Inferior parietal cortex (tissue), 1 donor: ENCODE measurements around the gene MRPL40.

ENCODE experiments used
- DNase-seq: peaks from one replicate; pipeline ENCODE4 v3.0.0-alpha.2; 2016; ENCODE audit errors: extremely low spot score

The MRPL40 gene

DNA sequence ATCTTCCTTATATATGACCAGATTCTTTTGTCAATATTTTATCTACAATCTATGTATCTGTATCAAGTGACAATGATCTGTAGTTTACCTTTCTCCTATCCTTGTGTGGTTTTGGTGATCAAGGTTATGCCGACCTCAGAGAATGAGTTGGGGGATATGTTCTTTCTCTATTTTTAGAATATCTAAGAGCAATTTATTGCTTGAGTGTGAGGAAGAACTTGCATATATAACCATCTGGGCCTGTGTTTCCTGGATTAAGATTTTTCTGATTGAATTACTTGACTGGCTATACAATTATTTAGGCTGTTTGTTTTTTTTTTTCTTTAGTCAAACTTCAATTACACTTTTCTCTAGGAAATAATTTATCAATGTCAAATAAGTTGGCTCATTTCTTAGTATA lies 29.2 kb downstream of the MRPL40 start:
- DNase-seq: no peak

DNA sequence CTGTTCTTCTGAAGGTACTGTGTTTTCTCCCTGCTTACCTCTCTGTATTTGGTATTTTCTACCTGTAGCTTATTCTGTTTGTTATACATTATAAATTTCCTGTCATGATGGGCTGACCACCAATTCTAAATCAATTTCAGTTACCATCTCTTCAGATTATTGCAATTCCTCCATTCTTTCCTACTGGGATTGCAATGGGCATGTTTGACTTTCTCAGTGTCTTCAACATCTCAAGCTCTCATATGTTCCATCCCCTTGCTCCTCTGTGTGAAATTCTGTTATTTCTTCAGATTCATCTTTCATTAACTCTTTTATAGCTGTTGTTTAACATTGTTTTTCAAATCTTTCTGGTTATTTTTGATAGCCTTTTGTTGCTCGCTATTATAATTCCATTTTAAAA lies 30.7 kb downstream of the MRPL40 start:
- DNase-seq: no peak

- DNase-seq: no peak
Observed at GRCh38 chr22:19463491-19464469, 31.4 kb downstream of the MRPL40 start.

- no peak for DNase-seq
Observed at GRCh38 chr22:19464546-19464945, 32.2 kb downstream of the MRPL40 start.

- no peak for DNase-seq
Observed at GRCh38 chr22:19464975-19465374, 32.6 kb downstream of the MRPL40 start.

GRCh38 chr22:19466126-19466716 lies 33.9 kb downstream of the MRPL40 start:
- DNase-seq: no peak

- DNase-seq: no peak
Observed at GRCh38 chr22:19466848-19467752, 34.8 kb downstream of the MRPL40 start.

DNA sequence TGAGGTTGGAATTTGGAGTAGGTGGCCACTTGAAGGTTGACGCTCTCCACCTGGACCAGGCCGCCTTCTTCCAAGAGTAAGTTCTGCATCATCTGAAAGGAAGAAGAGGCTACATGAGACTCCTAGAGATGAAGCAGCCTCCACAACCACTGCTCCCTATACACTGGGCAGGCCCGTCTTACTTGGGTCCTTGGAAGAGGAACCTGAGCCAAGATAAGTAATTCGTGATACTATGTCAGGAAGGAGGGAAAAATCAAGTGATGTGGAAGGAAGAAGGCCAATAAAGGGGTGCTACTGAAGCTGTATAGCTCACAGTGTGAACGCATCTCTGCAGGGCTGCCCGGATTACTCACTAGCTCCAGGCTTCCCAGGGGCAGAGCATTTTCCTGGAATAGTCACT lies 35.6 kb downstream of the MRPL40 start:
- DNase-seq: no peak

DNA sequence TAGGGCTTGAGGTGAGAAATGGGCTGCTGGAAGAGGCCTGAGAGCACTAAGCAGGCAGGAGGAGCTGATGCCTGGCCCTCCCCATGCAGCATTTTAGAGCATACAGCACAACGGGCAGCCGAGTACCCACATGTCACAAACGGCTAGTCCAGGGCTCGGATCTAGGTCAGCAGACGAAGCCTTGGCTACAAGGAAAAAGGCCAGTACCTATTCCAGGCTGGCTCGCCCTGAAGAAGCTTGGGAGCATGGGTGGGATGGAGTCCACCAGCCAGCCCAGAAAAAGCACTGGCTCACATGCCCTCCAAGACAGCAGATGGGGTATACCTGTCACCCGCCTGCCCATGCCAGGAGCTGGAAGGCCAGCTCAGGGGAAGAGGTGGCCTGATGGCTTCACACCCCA lies 37.1 kb downstream of the MRPL40 start:
- no peak for DNase-seq

- no peak for DNase-seq
Observed at GRCh38 chr22:19470010-19470409, 37.7 kb downstream of the MRPL40 start.

DNA sequence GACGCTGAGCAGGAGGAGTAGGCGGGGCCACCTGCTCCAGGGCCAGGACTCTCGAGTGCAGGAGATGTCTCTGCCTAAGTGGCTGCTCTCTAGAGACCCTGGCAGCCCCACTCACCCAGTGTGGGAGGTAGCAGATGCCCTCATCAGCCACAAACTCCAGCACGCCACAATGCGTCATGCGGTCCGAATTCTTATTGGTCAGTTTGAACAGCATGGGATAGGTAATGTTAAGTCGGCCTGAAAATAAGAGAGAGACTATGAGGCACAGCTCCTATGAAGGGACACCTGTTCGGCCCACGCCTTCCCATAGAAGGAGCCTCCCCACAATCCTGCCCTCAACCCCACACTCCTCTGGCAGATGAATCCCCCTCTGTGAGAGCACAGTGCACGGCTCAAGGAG lies 39.2 kb downstream of the MRPL40 start:
- no peak for DNase-seq

DNA sequence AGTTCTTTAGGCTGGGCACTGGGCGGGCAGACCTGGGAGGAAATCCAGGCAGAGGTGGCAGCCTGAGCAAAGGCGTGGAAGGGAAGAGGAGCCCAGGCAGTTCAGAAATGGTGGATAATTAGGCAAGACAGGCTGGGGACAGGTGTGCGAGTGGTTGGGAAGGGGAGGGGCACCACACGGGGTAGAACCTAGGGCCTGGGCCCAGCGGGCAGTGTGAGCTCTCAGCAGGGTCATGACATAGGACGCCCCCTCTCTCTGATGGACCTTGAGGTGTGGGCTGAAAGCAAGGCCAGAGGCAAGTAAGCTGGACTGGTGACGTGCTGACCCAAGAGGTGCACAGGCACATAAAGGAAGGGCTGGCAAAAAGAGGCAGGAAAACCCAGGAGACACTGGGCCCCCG lies 39.9 kb downstream of the MRPL40 start:
- DNase-seq: no peak

DNA sequence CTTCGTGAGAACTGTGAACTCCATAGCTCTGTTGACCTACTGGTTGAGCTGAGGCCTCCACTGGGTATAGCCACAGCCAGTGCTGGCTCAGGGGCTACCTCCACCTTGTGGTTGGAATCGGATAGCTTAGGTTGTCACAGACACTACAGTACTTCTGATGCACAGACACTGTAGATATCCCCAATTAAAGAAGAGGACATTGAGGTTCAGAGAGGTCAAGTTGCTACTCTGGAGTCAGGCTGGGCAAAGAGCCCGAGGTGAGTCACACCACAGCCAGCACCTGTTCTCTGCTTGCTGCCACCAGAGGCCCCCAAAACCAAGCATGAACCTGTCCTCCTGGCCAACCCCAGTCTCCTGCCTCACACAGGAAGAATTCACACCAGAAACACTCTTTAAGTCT lies 41.2 kb downstream of the MRPL40 start:
- DNase-seq: no peak

GRCh38 chr22:19476023-19476422 lies 43.7 kb downstream of the MRPL40 start:
- DNase-seq: no peak

- DNase-seq: no peak
Observed at GRCh38 chr22:19477321-19478044, 45.1 kb downstream of the MRPL40 start.

DNA sequence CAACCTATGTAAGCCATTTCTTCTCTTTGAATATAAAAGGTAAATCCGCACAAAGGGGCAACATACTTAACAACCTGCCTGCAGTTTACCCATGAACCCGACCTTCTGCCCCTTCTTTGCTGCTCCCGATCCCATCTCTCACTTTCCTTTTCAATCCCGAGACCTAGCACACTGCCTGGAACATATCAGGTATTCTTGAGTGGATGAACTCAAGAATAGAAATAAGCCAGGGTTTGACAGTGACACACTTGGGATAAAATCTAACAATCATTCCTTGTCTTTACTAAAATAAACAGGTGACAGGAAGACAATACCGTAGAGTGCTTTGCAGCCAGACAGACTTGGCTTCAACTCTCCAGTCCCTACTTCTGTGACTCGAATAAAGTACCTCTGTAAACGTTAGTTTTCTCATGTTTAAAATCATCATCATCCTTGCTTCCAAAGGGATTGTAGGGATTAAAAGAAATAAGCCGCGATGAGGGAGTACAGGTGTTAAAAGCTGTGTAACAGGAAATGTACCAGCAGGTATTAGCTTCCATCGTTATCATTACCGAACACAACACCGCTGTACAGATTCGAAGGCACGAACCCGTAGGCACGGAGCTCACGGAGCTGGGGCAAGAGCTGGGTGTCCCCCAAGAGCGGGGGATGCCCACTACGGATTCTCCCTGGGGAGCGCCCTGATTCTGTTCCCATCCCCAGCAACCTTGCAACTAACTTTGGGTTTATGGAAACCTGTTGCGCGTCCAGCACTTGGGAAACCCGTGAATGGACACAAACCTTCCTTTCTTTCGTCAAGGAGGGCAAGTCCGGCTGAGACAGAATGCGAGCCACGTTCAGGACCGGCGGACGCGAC lies 45.9 kb downstream of the MRPL40 start:
- DNase-seq: no peak

GRCh38 chr22:19478901-19479354 lies 46.6 kb downstream of the MRPL40 start, which contains the start of gene UFD1:
Gene UFD1, minus strand, starts transcription at chr22:19479193. Its CDS starts 108 bp downstream, at chr22:19479085.
- DNase-seq: no peak

GRCh38 chr22:19479355-19480172 lies 47.2 kb downstream of the MRPL40 start, which contains the start of gene CDC45:
Gene CDC45, plus strand, starts transcription at chr22:19479920. Its CDS starts 49 bp downstream, at chr22:19479969.
- DNase-seq: peak; percentile 100

DNA sequence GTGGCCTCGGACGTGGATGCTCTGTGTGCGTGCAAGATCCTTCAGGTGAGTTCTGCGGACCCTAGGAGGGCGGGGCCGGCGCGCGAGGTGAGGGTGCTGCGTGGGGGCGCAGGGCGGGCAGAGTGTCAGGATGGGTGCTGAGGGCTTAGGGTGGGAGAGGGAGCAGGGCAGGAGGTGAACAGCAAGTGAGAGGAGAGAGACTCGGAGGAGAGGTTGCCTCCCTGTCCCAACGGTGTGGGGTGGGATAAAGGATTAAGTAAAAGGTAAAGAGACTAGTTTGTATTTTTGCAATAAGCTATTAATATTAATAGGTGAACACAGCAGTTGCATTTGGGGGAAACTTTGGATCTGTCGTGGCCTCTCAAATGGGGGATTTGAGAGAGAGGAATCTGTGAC lies 47.8 kb downstream of the MRPL40 start:
- no peak for DNase-seq
